GM12873 (cell line): ENCODE measurements around the gene SMARCC1.

Source experiments
- TF ChIP-seq, protein P1 (sequence below): IDR thresholded peaks from 2 replicates; pipeline ENCODE4 v1.5.1; 2012; ENCODE audit warnings: low read depth, mild to moderate bottlenecking, moderate library complexity, low read length, control low read depth; ENCODE audit not compliant: insufficient read depth; ENCODE audit errors: missing control alignments

Gene SMARCC1

DNA sequence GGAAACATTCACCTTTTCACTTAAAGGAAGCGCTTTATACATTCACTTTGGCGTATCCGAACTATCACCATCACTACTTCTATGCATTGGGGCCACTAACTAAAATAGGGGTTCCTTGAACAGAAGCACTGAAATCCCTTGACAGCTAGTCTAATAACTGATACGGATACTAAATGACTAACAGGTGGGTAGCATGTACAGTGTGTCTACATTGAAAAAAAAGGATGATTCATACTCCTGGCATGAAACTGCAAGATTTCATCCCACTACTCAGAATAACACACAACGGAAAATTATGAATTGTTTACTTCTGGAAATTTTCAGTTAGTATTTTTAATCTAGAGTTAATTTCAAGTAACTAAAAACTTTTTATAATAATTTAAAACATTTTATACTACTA is 96.7 kb downstream of the SMARCC1 start:
- TF ChIP-seq, protein P1, sequence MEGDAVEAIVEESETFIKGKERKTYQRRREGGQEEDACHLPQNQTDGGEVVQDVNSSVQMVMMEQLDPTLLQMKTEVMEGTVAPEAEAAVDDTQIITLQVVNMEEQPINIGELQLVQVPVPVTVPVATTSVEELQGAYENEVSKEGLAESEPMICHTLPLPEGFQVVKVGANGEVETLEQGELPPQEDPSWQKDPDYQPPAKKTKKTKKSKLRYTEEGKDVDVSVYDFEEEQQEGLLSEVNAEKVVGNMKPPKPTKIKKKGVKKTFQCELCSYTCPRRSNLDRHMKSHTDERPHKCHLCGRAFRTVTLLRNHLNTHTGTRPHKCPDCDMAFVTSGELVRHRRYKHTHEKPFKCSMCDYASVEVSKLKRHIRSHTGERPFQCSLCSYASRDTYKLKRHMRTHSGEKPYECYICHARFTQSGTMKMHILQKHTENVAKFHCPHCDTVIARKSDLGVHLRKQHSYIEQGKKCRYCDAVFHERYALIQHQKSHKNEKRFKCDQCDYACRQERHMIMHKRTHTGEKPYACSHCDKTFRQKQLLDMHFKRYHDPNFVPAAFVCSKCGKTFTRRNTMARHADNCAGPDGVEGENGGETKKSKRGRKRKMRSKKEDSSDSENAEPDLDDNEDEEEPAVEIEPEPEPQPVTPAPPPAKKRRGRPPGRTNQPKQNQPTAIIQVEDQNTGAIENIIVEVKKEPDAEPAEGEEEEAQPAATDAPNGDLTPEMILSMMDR, result no peak

DNA sequence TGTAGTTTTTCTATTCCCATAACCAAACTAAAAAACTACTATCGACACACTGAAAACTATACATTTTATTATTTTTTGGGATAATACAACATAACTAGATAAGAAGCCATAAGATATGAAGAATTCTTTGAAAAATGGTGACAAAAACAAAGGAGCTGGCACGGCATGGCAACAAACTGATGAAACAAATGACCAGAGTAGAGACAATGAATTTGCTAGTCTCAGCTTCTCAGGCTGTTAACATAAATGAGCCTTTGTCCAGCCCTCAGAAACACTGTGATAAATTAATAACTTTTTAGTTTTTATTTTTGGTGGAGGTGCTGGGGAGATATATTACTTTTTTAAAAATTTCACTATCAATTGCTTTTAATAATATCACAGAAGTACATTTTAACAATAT is 100.7 kb downstream of the SMARCC1 start:
- TF ChIP-seq, protein P1, result no peak

GRCh38 chr3:47678446-47679338 is 103.0 kb downstream of the SMARCC1 start:
- TF ChIP-seq, protein P1, result no peak

DNA sequence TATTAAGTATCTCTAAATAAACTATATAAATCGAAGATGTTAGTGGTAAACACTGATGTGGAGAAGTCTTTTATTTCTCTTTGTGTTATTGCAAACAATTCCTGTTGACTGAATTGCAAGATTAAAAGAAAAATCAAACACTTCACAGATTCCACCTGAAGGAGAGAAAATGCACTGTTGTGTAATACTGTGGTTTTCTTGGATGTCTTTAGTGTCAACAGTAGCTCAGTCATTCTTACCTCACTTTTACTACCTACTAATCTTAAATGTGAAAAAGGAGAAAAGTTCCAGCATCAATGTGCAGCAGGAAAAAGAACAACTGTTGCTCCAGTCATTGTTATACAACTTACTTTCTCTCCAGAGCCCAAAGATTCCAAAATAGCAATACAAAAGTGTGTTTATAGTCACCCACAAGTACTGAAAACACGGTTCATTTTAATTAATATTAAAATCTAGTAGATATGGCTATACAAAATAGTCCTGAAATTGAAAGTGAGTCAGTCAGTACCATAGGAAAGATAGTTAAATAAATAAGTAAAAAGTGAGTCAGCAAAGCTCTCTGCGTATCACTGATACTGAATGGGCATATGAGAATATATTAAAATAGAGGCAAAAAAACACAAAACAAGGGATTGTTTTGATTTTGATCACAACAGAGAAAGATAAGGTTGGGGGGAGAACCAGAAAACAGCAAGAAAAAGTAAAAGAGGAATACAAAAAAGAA is 112.5 kb downstream of the SMARCC1 start:
- TF ChIP-seq, protein P1, result no peak

- TF ChIP-seq, protein P1, result no peak
Measured at GRCh38 chr3:47666118-47666517, 115.6 kb downstream of the SMARCC1 start.

DNA sequence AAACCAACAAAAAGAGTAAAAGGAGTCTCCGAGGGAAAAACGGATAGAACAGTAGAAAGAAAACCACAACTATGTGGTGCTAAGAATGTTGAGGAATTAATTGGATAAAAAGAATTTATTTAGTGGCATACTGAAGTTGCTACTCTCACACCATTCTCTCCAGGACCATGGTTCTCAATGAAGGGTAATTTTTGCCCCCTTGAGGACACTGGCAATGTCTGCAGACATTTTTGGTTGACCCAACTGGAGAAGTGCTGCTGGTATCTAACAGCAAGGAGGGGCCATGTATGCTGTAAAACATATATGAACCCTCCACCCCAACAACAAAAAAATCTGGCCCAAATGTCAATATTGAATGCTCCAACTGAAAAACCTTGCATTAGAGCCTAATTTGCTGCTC is 117.2 kb downstream of the SMARCC1 start:
- TF ChIP-seq, protein P1, result peak; percentile 41

DNA sequence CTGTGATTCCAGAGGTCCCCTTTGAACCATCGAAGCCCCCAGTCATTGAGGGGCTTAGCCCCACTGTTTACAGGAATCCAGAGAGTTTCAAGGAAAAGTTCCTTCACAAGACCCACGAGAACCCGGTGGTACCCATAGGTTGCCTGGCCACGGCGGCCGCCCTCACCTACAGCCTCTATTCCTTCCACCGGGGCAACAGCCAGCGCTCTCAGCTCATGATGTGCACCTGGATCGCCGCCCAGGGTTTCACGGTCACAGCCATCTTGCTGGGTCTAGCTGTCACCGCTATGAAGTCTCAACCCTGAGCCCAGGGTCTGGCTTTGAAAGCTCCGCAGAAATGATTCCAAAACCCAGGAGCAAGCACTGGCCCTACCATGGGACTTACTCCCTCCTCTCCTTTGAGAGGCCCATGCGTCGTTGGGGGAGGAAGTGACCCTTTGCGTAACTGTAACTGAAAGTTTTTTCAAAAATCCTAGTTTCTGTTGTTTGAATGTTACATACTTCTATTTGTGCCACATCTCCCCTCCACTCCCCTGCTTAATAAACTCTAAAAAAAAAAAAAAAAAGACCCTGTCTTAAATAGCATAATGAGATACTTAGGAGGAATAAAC is 118.0 kb downstream of the SMARCC1 start:
- TF ChIP-seq, protein P1, result no peak
